KOPT-K1 (cell line): Measurements from ENCODE around the gene HEPN1.
"Not testable (repeated sequence)": the region's sequence is repeated elsewhere in the genome, so short reads cannot be mapped to it uniquely, and the experiment has no call there.

ENCODE experiments used
- H3K27ac ChIP-seq: fragments of 200-600 bp; sonication (generic); 2 replicates; pipeline ENCODE4 v1.5.1; 2016; ENCODE audit warnings: antibody characterized with exemption, mild to moderate bottlenecking, low read depth, low read length; ENCODE audit not compliant: poor library complexity, severe bottlenecking
- H3K36me3 ChIP-seq: fragments of 200-600 bp; sonication (generic); 2 replicates; pipeline ENCODE4 v1.5.1; 2017; ENCODE audit warnings: antibody characterized with exemption, mild to moderate bottlenecking, low read length, moderate library complexity; ENCODE audit not compliant: insufficient read depth
- H3K9me3 ChIP-seq: fragments of 200-600 bp; sonication (generic); 2 replicates; pipeline ENCODE4 v1.5.1; 2017; ENCODE audit warnings: antibody characterized with exemption, low read length, mild to moderate bottlenecking; ENCODE audit not compliant: insufficient read depth, poor library complexity, severe bottlenecking

The HEPN1 gene

DNA sequence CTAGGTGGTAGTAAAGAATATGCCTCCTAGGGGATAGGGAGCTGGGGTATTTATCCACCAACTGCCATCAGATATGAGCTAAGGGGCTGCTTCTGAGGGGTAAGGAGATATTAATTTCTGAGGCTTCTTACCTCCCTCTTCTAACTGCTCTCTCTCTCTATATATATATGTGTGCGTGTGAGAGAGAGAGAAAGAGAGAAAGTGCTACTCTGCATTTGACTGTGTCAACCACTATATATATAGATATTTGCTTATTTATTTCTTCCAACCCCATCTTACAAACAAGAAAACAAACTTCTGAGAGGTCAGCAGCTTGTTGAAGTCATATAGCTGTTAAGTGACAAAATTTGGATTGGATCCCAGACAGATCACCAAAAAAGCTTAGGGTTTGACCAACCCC lies 22.7 kb downstream of the HEPN1 start:
- no peaks in the 10 kb centered on the region for H3K9me3 ChIP-seq
- H3K27ac ChIP-seq: no peak overlapping the region
- no peaks in the 10 kb centered on the region for H3K36me3 ChIP-seq

- Histone ChIP-seq H3K9me3 (no peaks in the 10 kb centered on the region), H3K27ac (no peak overlapping the region), H3K36me3 (no peaks in the 10 kb centered on the region)
These were observed 23.6 kb downstream of the HEPN1 start for GRCh38 chr11:124942466-124943253.

GRCh38 chr11:124943254-124943616 lies 24.2 kb downstream of the HEPN1 start:
- Histone ChIP-seq H3K9me3 (no peaks in the 10 kb centered on the region), H3K27ac (no peak overlapping the region), H3K36me3 (no peaks in the 10 kb centered on the region)

GRCh38 chr11:124943741-124944140 lies 24.7 kb downstream of the HEPN1 start:
- Histone ChIP-seq H3K36me3 (no peaks in the 10 kb centered on the region), H3K9me3 (no peaks in the 10 kb centered on the region), H3K27ac (peak overlapping the region; percentile 57)

DNA sequence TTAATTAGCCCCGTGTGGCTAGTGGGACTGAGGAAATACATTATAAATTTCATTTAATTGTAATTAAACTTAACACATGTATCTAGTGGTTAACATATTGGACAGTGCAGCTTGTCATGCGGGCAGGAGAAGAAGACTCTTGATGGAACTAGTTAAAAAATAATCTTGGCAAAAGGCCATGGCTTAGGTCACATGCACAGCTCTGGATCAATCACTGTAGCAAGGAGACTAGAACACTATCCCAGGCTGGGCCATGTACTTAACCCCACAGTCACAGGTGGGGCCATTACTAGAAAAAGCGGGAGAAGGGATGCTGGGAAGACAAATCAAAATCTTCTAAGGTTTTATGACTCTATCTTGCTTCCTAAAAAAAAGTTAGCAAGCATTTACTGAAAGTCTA lies 25.5 kb downstream of the HEPN1 start:
- peaks cover 6% of the 10 kb centered on the region for H3K9me3 ChIP-seq
- H3K36me3 ChIP-seq: no peaks in the 10 kb centered on the region
- H3K27ac ChIP-seq: no peak overlapping the region

GRCh38 chr11:124945826-124946225 lies 26.8 kb downstream of the HEPN1 start:
- no peaks in the 10 kb centered on the region for H3K36me3 ChIP-seq
- H3K27ac ChIP-seq: no peak overlapping the region
- peaks cover 6% of the 10 kb centered on the region for H3K9me3 ChIP-seq

DNA sequence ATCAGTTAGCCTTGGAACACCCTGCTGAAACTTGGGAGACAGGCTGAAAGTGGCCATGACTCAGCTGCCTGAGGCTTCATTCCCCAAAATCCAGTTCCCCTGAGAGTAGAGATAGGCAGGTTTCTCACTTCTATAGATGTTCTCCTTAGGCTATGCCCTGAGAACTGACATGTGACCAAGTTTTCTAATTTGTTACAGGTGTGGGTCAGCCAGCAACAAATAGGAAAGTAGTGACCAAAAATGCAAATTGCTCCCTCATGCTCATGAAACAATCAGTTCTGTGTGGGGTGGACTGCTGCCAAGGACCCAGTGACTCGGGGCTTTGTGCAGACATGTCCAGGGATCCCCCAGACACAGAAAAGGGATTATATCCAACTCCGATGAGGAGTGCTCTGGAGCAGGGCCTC lies 27.7 kb downstream of the HEPN1 start:
- Histone ChIP-seq H3K9me3 (peaks cover 6% of the 10 kb centered on the region), H3K27ac (no peak overlapping the region)

GRCh38 chr11:124950601-124951330 lies 31.7 kb downstream of the HEPN1 start:
- H3K36me3 ChIP-seq: no peaks in the 10 kb centered on the region
- H3K27ac ChIP-seq: peak overlapping the region; percentile 87
- peaks cover 6% of the 10 kb centered on the region for H3K9me3 ChIP-seq

More for the DNA sequence above, 27.7 kb downstream of the HEPN1 start:
- H3K36me3 ChIP-seq: no peaks in the 10 kb centered on the region

- Histone ChIP-seq H3K27ac (peak overlapping the region; percentile 87), H3K36me3 (no peaks in the 10 kb centered on the region), H3K9me3 (peaks cover 6% of the 10 kb centered on the region)
These were observed 32.3 kb downstream of the HEPN1 start for GRCh38 chr11:124951341-124951740.

GRCh38 chr11:124953753-124954589 lies 34.9 kb downstream of the HEPN1 start, which contains the start of gene CCDC15:
TSS of gene CCDC15 (plus strand) at chr11:124954202. CDS start at chr11:124954733, 531 bp downstream.
- peaks cover 6% of the 10 kb centered on the region; the same call in 1 of the 2 replicates for H3K36me3 ChIP-seq
- H3K9me3 ChIP-seq: peaks cover 6% of the 10 kb centered on the region
- peak within 1 kb of the TSS; percentile 87 for H3K27ac ChIP-seq

GRCh38 chr11:124954590-124954955 lies 35.5 kb downstream of the HEPN1 start:
- peak overlapping the region; percentile 87 for H3K27ac ChIP-seq
- H3K36me3 ChIP-seq: peaks cover 12% of the 10 kb centered on the region
- H3K9me3 ChIP-seq: peaks cover under 1% of the 10 kb centered on the region

DNA sequence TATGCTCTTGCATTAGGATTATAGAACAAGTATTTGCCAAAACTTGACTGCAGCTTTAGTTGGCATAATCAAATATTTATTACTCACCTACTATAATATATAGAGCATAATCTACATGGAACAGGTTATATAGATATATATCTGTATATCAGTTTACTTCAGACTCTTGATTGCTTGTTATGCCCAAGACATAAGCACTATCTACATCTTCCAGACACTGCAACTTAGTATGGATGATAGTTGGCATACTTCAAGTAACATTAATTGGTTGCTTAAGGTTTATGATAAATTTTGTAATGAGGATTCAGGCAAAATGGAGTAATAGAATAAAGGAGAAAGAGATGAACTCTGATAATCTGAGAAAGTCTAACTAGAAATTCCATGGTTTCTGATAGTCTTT lies 36.0 kb downstream of the HEPN1 start:
- Histone ChIP-seq H3K27ac (peak overlapping the region; percentile 87), H3K36me3 (peaks cover 17% of the 10 kb centered on the region), H3K9me3 (no peaks in the 10 kb centered on the region)

DNA sequence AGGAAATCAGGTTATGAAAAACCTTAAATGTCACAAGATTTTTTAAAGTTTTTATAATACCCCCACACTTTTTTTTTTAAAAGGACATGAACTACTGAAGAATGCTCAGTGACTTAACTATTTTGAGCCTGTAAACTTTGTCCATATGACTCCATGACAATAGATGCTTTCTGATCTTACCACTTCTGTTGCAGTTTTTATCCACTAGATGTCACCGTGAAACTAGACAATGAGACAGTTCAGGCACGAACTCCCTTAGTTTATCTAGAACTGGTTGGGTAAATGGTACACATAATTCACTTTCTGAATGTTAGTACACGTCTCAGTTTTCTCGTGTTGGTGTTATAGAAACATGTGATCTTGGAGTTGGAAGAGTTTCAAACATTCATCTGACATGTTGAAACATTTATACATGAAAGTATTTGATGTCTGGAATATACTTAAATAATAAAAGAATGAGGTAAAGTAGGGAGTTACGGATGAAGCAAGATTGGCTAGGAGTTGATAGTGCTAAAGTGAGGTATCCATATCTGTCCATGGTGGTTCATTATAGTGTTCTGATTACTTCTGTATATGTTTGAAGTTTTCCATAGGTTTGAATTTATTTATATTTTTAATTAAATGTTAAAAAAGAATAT lies 43.0 kb downstream of the HEPN1 start:
- H3K9me3 ChIP-seq: no peaks in the 10 kb centered on the region
- H3K36me3 ChIP-seq: peaks cover 25% of the 10 kb centered on the region
- no peak overlapping the region for H3K27ac ChIP-seq

DNA sequence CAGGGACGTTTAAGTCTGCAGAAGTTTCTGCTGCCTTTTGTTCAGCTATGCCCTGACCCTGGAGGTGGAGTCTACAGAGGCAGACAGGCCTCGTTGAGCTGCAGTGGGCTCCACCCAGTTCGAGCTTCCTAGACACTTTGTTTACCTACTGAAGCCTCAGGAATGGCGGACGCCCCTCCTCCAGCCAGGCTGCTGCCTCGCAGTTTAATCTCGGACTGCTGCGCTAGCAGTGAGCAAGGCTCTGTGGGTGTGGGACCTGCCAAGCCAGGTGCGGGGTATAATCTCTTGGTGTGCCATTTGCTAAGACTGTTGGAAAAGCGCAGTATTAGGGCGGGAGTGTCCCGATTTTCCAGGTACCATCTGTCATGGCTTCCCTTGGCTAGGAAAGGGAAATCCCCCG lies 49.1 kb downstream of the HEPN1 start:
- H3K36me3 ChIP-seq, H3K27ac ChIP-seq, H3K9me3 ChIP-seq: not testable (repeated sequence)
